Natural killer cell (primary cell): ENCODE measurements around the gene MAPK8IP2. TPM values are rescaled to one million over a fixed set of nuclear protein-coding genes. Genes with fewer than 3 reads are reported as not detected.

ENCODE experiments used
- ATAC-seq, 3 donors: fragments of 150-1000 bp in 2 of 3; fragments of 200-7000 bp in 1 of 3; cut with Tn5 transposase; 1 replicate in 1 of 3; 2 replicates in 2 of 3; pipeline ENCODE4 v1.10.0; 2021; ENCODE audit warnings: mild to moderate bottlenecking in 2 of 3, moderate library complexity in 2 of 3
- DNase-seq, 2 donors: peaks; one replicate each; pipeline versions ENCODE4 v3.0.0 to v3.0.0-alpha.2; 2013 to 2021; ENCODE audit warnings: mixed read lengths in 1 of 2
- H3K27ac ChIP-seq: one replicate; pipeline ENCODE4 v1.5.1; 2013; ENCODE audit warnings: mild to moderate bottlenecking, low read length
- H3K27me3 ChIP-seq: one replicate; pipeline ENCODE4 v1.6.1; 2013; ENCODE audit warnings: low read length; ENCODE audit not compliant: control insufficient read depth, insufficient read depth
- H3K36me3 ChIP-seq: one replicate; pipeline ENCODE4 v1.6.1; 2013; ENCODE audit warnings: low read length; ENCODE audit not compliant: control insufficient read depth, insufficient read depth
- H3K4me1 ChIP-seq: one replicate; pipeline ENCODE4 v1.6.1; 2013; ENCODE audit warnings: low read length; ENCODE audit not compliant: control insufficient read depth, insufficient read depth
- H3K4me3 ChIP-seq: one replicate; pipeline ENCODE4 v1.5.1; 2013; ENCODE audit warnings: low read length
- H3K9me3 ChIP-seq: one replicate; pipeline ENCODE4 v1.6.1; 2013; ENCODE audit warnings: low read length; ENCODE audit not compliant: control insufficient read depth, insufficient read depth
- H3K27ac Mint-ChIP-seq, 2 donors: one replicate each; pipeline ENCODE4 v1.8.0; 2022; ENCODE audit warnings: mild to moderate bottlenecking in 2 of 2, mixed read lengths in 2 of 2, moderate library complexity in 1 of 2
- H3K27me3 Mint-ChIP-seq, 2 donors: one replicate each; pipeline ENCODE4 v1.8.0; 2022; ENCODE audit warnings: low read depth in 2 of 2, mixed read lengths in 2 of 2
- H3K36me3 Mint-ChIP-seq: one replicate; pipeline ENCODE4 v1.8.0; 2022; ENCODE audit warnings: mixed read lengths
- H3K4me1 Mint-ChIP-seq, 2 donors: one replicate each; pipeline ENCODE4 v1.8.0; 2022; ENCODE audit warnings: mixed read lengths in 2 of 2
- H3K4me3 Mint-ChIP-seq: one replicate; pipeline ENCODE4 v1.8.0; 2022; ENCODE audit warnings: mild to moderate bottlenecking, moderate library complexity, mixed read lengths
- H3K9me3 Mint-ChIP-seq, 2 donors: one replicate each; pipeline ENCODE4 v1.8.0; 2022; ENCODE audit warnings: mixed read lengths in 2 of 2
- WGBS: methylation state at CpG from one replicate; pipeline ENCODE4 v1.1.7; 2013; ENCODE audit warnings: missing lambda C conversion rate; ENCODE audit not compliant: insufficient coverage; 5-methylcytosine and 5-hydroxymethylcytosine counted together
- intact Hi-C: fragments of 100-400 bp; cut with micrococcal nuclease; formaldehyde crosslinking; loops from one replicate; pipeline ENCODE4 v1.14.2; 2022
- total RNA-seq, 4 donors: library from RNA; stranded (reverse); fragments of 120-200 nt in 1 of 4; gene quantifications; one replicate each; pipeline versions ENCODE4 v1.2.3 to v1.2.4, GENCODE V29; 2013 to 2022
- TF ChIP-seq, protein P1 (sequence below): fragments of 200-600 bp; IDR thresholded peaks from one replicate; pipeline ENCODE4 v1.8.0; 2022; ENCODE audit warnings: antibody characterized with exemption

Gene MAPK8IP2
- total RNA-seq, 3 donors from 2014 or later (not counting 1 experiment from before 2014, with no cell fraction given) = 0.14 to 0.26 (median 0.18) TPM

- intact Hi-C loops = loop anchor here (5.0 kb wide), 3 partner anchors 38 to 77 kb away; partner anchors contain the start of genes LMF2 and NCAPH2
- Mint-ChIP-seq H3K27me3 (no peaks in the 10 kb centered on the region), H3K9me3 (no peaks in the 10 kb centered on the region), H3K4me3 (peak overlapping the region; percentile 91), H3K4me1 (peaks cover 0 to 23% of the 10 kb centered on the region in 2 donors), H3K36me3 (no peaks in the 10 kb centered on the region), H3K27ac (no peak overlapping the region)
- Histone ChIP-seq H3K4me1 (peaks cover 21% of the 10 kb centered on the region), H3K36me3 (peaks cover 2% of the 10 kb centered on the region), H3K27ac (no peak overlapping the region), H3K27me3 (no peaks in the 10 kb centered on the region), H3K9me3 (no peaks in the 10 kb centered on the region), H3K4me3 (no peak overlapping the region)
- 96% methylated on average over 23 of the region's 23 CpGs for WGBS
- no peak for ATAC-seq
- TF ChIP-seq, protein P1, sequence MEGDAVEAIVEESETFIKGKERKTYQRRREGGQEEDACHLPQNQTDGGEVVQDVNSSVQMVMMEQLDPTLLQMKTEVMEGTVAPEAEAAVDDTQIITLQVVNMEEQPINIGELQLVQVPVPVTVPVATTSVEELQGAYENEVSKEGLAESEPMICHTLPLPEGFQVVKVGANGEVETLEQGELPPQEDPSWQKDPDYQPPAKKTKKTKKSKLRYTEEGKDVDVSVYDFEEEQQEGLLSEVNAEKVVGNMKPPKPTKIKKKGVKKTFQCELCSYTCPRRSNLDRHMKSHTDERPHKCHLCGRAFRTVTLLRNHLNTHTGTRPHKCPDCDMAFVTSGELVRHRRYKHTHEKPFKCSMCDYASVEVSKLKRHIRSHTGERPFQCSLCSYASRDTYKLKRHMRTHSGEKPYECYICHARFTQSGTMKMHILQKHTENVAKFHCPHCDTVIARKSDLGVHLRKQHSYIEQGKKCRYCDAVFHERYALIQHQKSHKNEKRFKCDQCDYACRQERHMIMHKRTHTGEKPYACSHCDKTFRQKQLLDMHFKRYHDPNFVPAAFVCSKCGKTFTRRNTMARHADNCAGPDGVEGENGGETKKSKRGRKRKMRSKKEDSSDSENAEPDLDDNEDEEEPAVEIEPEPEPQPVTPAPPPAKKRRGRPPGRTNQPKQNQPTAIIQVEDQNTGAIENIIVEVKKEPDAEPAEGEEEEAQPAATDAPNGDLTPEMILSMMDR = no peak
- no peak for DNase-seq
These were observed 16.2 kb upstream of the MAPK8IP2 start for GRCh38 chr22:50584106-50585096.

GRCh38 chr22:50585238-50585637 lies 15.4 kb upstream of the MAPK8IP2 start:
- no peak overlapping the region for H3K27ac Mint-ChIP-seq
- Histone ChIP-seq H3K27ac (no peak overlapping the region), H3K27me3 (no peaks in the 10 kb centered on the region), H3K4me1 (peaks cover 21% of the 10 kb centered on the region), H3K4me3 (no peak overlapping the region), H3K36me3 (peaks cover under 1% of the 10 kb centered on the region), H3K9me3 (no peaks in the 10 kb centered on the region)
- H3K36me3 Mint-ChIP-seq = no peaks in the 10 kb centered on the region
- peaks cover 0 to 18% of the 10 kb centered on the region in 2 donors for H3K4me1 Mint-ChIP-seq
- intact Hi-C loops = no loop called here
- TF ChIP-seq, protein P1 = no peak
- WGBS = 98% methylated on average over 3 of the region's 3 CpGs
- H3K27me3 Mint-ChIP-seq = no peaks in the 10 kb centered on the region
- no peaks in the 10 kb centered on the region for H3K9me3 Mint-ChIP-seq
- H3K4me3 Mint-ChIP-seq = peak overlapping the region; percentile 68
- DNase-seq (no peak), ATAC-seq (no peak)

GRCh38 chr22:50585781-50586180 lies 14.8 kb upstream of the MAPK8IP2 start:
- H3K27ac Mint-ChIP-seq = no peak overlapping the region
- Histone ChIP-seq H3K4me3 (no peak overlapping the region), H3K27me3 (no peaks in the 10 kb centered on the region), H3K27ac (no peak overlapping the region), H3K36me3 (no peaks in the 10 kb centered on the region), H3K9me3 (no peaks in the 10 kb centered on the region), H3K4me1 (peaks cover 21% of the 10 kb centered on the region)
- DNase-seq (no peak), ATAC-seq (no peak)
- H3K4me3 Mint-ChIP-seq = no peak overlapping the region
- 91% methylated on average over 8 of the region's 8 CpGs for WGBS
- no peaks in the 10 kb centered on the region for H3K36me3 Mint-ChIP-seq
- intact Hi-C loops = no loop called here
- peaks cover 0 to 3% of the 10 kb centered on the region in 2 donors for H3K27me3 Mint-ChIP-seq
- H3K4me1 Mint-ChIP-seq = peaks cover 0 to 18% of the 10 kb centered on the region in 2 donors
- no peaks in the 10 kb centered on the region for H3K9me3 Mint-ChIP-seq
- TF ChIP-seq, protein P1 = no peak
